Measurements from ENCODE around the gene CEP68. TPM values are rescaled to one million over a fixed set of nuclear protein-coding genes. Genes with fewer than 3 reads are reported as not detected.

Gene CEP68
- total RNA-seq, 1 experiment from 2014 or later = 11.2 TPM

DNA sequence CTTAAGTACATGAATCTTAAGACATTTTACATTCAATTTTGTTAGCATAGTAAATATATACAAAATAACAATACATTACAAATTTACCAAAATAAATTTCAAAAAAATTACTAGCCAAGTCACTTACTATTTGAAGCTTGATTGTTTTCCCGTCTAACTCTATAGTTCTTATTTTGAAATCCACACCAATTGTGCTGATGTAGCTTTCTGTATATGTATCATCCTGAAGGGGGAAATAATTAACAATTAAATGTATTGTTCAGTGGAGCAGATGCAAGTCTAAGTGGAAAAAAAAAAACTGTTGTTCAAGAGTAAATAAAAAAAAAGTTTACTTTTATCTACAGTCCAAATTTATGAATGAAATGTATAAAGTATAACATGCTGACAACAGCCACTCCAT is 41.6 kb downstream of the CEP68 start:
- H3K79me2 ChIP-seq (ENCODE audit: insufficient read depth, low read length) = peaks cover 88% of the 10 kb centered on the region
- no peak for DNase-seq (ENCODE audit: low read depth, low spot score)
- peaks cover 12% of the 10 kb centered on the region; the same call in 1 of the 2 replicates for H4K20me1 ChIP-seq (ENCODE audit: insufficient read depth)
- RAD21 ChIA-PET (ENCODE audit: low non-redundant PET in 1 of 2, low total read pairs in 2 of 2, uncharacterized antibody in 2 of 2, unreplicated experiment in 2 of 2) = no interaction called here
- ATAC-seq = no peak
- H3K27me3 ChIP-seq (ENCODE audit: insufficient read depth, low read length) = no peaks in the 10 kb centered on the region
- no peak overlapping the region for H2AFZ ChIP-seq (ENCODE audit: low read depth, low read length, poor library complexity, severe bottlenecking)
- POLR2A ChIA-PET = no interaction called here
- no peaks in the 10 kb centered on the region for H3K9me2 ChIP-seq (ENCODE audit: insufficient read depth)
- H3K9ac ChIP-seq (ENCODE audit: low read length) = no peak overlapping the region
- no peaks in the 10 kb centered on the region for H3K4me1 ChIP-seq (ENCODE audit: control insufficient read depth in 1 of 2, insufficient read depth in 2 of 2, low read length in 2 of 2)
- intact Hi-C loops (cut with micrococcal nuclease) = no loop called here
- no peaks in the 10 kb centered on the region for H3K9me3 ChIP-seq (ENCODE audit: control insufficient read depth in 1 of 2, insufficient read depth in 1 of 2, low read depth in 1 of 2, low read length in 2 of 2)
- no peak overlapping the region for H3K4me2 ChIP-seq (ENCODE audit: low read length)
- CTCF ChIA-PET = no interaction called here
- H3K36me3 ChIP-seq (ENCODE audit: control insufficient read depth in 1 of 2, insufficient read depth in 2 of 2, low read length in 2 of 2) = peaks cover 25% of the 10 kb centered on the region in 2 experiments; a peak in 3 of 4 replicates
- BruUV-seq (replicated peaks) = no TSS peak
- no peak overlapping the region for H3K4me3 ChIP-seq (replicated peaks in 1 of 2; ENCODE audit: low read depth in 1 of 2, low read length in 2 of 2)
- TF ChIP-seq ZNF274 (IDR thresholded peaks at IDR 0.05; ENCODE audit: low read depth, low read length) (no peak), RAD21 (IDR thresholded peaks at IDR 0.05; ENCODE audit: low read depth) (no peak), ZBTB33 (IDR thresholded peaks at IDR 0.05; ENCODE audit: extremely low read depth, insufficient replicate concordance, low read length) (no peak), JUND (IDR thresholded peaks at IDR 0.05) (no peak), TCF7L2 (IDR thresholded peaks at IDR 0.05; ENCODE audit: borderline replicate concordance, extremely low read depth, insufficient read depth, insufficient read length) (no peak), SP1 (IDR thresholded peaks at IDR 0.05; ENCODE audit: low read depth) (no peak), CBX3 (IDR thresholded peaks at IDR 0.05; ENCODE audit: low read depth) (no peak), MAX (IDR thresholded peaks at IDR 0.05) (no peak), YY1 (IDR thresholded peaks at IDR 0.05; ENCODE audit: extremely low read depth, insufficient replicate concordance, low read depth, low read length) (no peak), POLR2A (IDR thresholded peaks at IDR 0.05; ENCODE audit: borderline replicate concordance, extremely low read depth, insufficient read depth, insufficient read length) (no peak), EZH2phosphoT487 (IDR thresholded peaks at IDR 0.05; ENCODE audit: borderline replicate concordance) (no peak), ELF1 (IDR thresholded peaks at IDR 0.05; ENCODE audit: borderline replicate concordance, low read depth) (no peak), CEBPB (IDR thresholded peaks at IDR 0.05; ENCODE audit: low read depth) (no peak), ZFX (IDR thresholded peaks at IDR 0.05) (no peak), EGR1 (IDR thresholded peaks at IDR 0.05; ENCODE audit: low read depth) (no peak)
- TF ChIP-seq, protein P1, sequence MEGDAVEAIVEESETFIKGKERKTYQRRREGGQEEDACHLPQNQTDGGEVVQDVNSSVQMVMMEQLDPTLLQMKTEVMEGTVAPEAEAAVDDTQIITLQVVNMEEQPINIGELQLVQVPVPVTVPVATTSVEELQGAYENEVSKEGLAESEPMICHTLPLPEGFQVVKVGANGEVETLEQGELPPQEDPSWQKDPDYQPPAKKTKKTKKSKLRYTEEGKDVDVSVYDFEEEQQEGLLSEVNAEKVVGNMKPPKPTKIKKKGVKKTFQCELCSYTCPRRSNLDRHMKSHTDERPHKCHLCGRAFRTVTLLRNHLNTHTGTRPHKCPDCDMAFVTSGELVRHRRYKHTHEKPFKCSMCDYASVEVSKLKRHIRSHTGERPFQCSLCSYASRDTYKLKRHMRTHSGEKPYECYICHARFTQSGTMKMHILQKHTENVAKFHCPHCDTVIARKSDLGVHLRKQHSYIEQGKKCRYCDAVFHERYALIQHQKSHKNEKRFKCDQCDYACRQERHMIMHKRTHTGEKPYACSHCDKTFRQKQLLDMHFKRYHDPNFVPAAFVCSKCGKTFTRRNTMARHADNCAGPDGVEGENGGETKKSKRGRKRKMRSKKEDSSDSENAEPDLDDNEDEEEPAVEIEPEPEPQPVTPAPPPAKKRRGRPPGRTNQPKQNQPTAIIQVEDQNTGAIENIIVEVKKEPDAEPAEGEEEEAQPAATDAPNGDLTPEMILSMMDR (IDR thresholded peaks at IDR 0.05 in 2 of 3, conservative IDR thresholded peaks at IDR 0.05 in 1 of 3; ENCODE audit: borderline replicate concordance in 1 of 3, insufficient read depth in 1 of 3, low read depth in 2 of 3, low read length in 2 of 3) = no peak
- no peak overlapping the region for H3K27ac ChIP-seq (ENCODE audit: low read depth, low read length)
